NCI-H146 treated with DMSO at 0.1 percent for 48 hours (cell line): ENCODE results near the gene WEE2.

Experiments used
- DNase-seq: peaks from one replicate; lab custom pipeline; 2025; ENCODE audit not compliant: unreplicated experiment; lab: John Stamatoyannopoulos, UW

Gene WEE2

GRCh38 chr7:141708351-141708750 lies at the start of gene WEE2:
Gene WEE2, plus strand, starts transcription at chr7:141708353. Its CDS starts 406 bp downstream, at chr7:141708759.
- peak; percentile 84 for DNase-seq

DNA sequence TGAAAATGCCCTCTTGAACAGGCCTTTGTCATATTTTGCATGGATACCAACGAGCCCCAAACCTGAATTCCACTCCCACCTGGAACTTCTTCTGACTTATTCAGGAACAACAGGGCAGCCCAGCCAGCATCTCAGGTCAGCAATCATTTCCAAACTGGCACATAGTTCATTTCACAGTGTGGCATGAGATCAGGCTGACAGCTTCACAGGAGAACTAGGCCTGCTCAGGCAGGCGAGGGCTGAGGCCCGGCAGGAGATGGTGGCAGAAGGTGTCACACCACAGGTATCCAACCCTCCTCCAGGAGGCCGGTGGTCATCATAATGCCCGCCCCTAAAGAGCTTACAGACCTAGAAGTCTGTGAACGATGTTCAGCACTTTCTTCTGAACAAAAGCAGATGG lies 48.7 kb upstream of the WEE2 start:
- no peak for DNase-seq

DNA sequence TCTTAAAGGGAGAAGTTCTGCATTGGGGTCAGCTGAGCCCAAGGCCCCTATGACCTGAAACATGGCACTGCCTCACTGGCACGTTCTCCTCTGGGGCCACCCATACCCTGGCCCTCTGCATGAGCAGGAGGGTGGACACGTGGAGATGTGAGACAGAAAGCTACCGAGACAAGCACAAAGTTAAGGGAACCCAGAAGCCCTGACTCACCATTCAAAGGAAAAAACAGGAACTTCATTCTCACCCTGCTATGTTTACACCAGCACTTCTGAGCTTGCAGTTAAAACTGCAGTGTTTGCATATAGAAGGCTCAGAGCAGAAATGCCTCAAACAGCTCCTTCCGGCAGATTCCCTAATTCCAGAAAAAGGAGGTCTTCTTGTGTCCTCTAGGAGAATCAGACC lies 47.9 kb upstream of the WEE2 start:
- DNase-seq: no peak

GRCh38 chr7:141663081-141663849 lies 44.9 kb upstream of the WEE2 start:
- DNase-seq: no peak

DNA sequence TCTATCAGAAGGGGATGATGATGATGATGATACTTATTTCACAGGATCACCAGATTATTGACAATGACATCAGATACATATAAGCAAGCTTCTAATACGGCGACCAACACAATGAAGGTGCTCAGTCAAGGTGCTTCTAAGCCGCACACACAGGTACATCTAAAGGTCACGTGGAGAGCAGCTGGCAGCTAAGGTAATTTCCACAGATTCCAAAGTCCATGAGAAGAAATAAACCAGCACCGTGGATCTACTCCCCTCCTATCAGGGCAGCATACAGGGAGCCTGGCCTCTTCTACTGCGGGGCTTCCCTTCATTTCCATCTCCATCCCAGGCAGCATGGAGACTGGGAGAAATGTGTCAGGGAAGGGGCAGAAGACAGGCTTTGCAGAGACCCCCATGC lies 43.7 kb upstream of the WEE2 start:
- DNase-seq: no peak

GRCh38 chr7:141665208-141666035 lies 42.7 kb upstream of the WEE2 start:
- DNase-seq: no peak

DNA sequence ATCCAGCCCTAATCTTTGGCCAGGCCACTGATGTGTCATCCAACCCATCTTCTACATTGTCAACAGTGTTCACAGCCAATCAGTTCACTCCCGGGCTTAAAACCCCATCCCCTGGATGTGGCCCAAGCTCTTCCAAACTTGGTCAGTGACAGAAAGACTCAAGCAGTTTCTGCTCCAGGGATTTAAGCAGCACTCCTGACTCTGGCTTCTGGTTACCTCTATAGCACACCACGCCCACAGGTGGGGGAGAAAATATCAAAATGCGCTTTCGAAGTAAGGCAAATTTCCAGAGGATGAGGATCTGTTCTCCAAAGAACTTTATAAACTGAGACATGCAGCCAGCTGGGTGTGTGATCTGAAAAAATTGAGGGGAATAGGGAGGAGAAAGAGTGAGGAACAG lies 42.1 kb upstream of the WEE2 start:
- DNase-seq: no peak

- DNase-seq: no peak
Observed at GRCh38 chr7:141668853-141669252, 39.3 kb upstream of the WEE2 start.

GRCh38 chr7:141671705-141672496 lies 36.3 kb upstream of the WEE2 start:
- DNase-seq: no peak

- no peak for DNase-seq
Observed at GRCh38 chr7:141673346-141673745, 34.8 kb upstream of the WEE2 start.

DNA sequence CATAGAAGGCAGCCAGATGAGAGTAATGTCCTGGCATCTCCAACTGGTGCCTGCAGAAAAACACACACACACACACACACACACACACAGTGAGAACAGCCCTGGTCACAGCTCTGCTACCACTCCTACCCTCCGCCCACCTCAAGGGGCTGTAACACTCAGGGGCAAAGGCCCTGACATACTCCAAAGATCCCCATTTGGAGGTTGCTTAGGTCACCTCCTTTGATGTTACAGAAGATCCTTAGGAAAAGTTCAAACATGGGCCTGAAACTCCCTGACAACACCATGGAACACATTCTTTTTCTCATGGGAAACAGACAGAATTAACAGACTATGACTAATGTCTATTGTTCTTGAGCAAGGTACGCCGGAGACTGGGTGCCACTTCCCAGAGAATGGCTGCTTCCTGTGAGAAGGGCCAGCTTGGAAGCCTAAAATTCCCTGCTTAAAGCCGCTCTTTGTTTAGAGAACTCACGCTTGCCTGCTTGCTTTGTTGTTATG lies 33.9 kb upstream of the WEE2 start:
- DNase-seq: no peak

DNA sequence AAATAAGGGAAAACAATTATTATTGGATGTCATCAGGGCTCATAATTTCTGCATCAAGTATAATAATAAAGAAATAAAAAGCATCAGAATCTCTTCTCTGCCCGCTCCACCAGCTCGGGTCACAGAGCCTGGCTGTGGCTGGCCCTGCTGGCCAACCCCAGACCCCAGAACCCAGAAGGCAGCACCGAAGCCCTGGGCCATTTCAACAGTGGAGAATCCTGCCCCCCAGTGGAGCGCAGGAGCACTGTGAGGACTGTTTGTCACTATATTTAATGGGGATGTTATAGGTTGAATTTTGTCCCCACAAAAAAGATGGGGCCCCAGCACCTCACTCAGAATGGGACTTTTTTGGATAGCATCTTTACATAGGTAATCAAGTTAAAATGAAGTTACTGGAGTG lies 33.5 kb upstream of the WEE2 start:
- no peak for DNase-seq

GRCh38 chr7:141675436-141676215 lies 32.5 kb upstream of the WEE2 start:
- no peak for DNase-seq

DNA sequence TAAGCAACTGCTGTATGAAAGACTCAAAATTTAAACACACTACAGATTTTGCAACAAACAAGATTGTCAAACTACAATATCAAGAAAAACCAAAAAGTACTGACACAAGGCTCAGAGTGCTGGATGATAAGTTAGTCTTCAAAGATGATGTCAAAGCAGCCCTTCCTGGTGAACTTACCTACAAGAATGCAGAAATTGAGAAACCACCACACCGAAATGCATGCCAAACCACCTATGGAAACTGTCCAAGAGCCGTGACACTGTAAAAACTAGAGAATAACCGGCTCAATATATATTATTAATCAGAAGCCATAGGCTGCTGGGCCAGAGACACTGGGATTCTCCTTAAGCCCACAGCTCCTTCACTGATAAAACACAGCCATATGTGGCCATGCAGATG lies 31.5 kb upstream of the WEE2 start:
- no peak for DNase-seq

GRCh38 chr7:141679014-141679413 lies 29.1 kb upstream of the WEE2 start:
- no peak for DNase-seq

- DNase-seq: no peak
Observed at GRCh38 chr7:141685285-141686023, 22.7 kb upstream of the WEE2 start.

- DNase-seq: no peak
Observed at GRCh38 chr7:141686074-141686473, 22.1 kb upstream of the WEE2 start.

GRCh38 chr7:141686670-141687069 lies 21.5 kb upstream of the WEE2 start:
- no peak for DNase-seq

DNA sequence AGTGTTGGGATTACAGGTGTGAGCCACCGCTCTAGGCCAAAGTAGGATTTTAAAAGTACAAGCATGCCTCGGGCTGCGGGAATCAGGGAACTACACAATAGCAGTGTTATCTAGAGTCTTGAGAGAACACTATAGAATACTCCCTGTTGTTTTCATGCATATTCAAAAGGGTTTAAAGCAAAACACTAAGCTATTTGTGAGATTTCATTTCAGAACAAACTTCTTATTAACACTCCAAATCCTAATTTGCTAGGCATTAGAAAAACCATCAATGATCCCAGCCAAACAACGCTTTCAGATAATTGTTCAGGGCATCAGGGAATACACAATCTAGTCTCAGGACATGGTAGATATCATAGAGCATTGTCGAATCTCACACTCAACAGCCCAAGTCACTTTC lies 20.1 kb upstream of the WEE2 start:
- DNase-seq: no peak
